ENCODE data around the gene ZBTB7C. TPM values are rescaled to one million over a fixed set of nuclear protein-coding genes. Genes with fewer than 3 reads are reported as not detected.
A peak's percentile ranks its signal among the peaks of the same experiment; 100 is the strongest.
"Not testable (repeated sequence)": the region's sequence is repeated elsewhere in the genome, so short reads cannot be mapped to it uniquely, and the experiment has no call there.

Gene ZBTB7C
- polyA plus RNA-seq, 4 donors, result 0.54 to 4.1 (median 1.5) TPM

GRCh38 chr18:48284011-48284410, 125.2 kb downstream of the ZBTB7C start:
- not testable (repeated sequence) for H3K27ac ChIP-seq (ENCODE audit: low read depth in 1 of 3, low read length in 2 of 3); H3K36me3 ChIP-seq (ENCODE audit: control insufficient read depth in 3 of 3, insufficient read depth in 2 of 3, low read depth in 1 of 3, low read length in 3 of 3); FAIRE-seq; H3K4me1 ChIP-seq (ENCODE audit: control insufficient read depth in 3 of 3, insufficient read depth in 2 of 3, low read depth in 1 of 3, low read length in 2 of 3); H3K27me3 ChIP-seq (ENCODE audit: control insufficient read depth in 3 of 3, insufficient read depth in 3 of 3, low read length in 3 of 3); H3K4me3 ChIP-seq (ENCODE audit: low read depth in 1 of 3, low read length in 3 of 3); DNase-seq; H3K9me3 ChIP-seq (ENCODE audit: control insufficient read depth in 2 of 2, insufficient read depth in 1 of 2, low read depth in 1 of 2, low read length in 1 of 2)
- WGBS, 3 donors, result 90 to 92% (median 91%) methylated on average over 5 of the region's 5 CpGs

GRCh38 chr18:48281460-48281859, 127.7 kb downstream of the ZBTB7C start:
- H3K36me3 ChIP-seq (ENCODE audit: control insufficient read depth in 3 of 3, insufficient read depth in 2 of 3, low read depth in 1 of 3, low read length in 3 of 3); H3K9me3 ChIP-seq (ENCODE audit: control insufficient read depth in 2 of 2, insufficient read depth in 1 of 2, low read depth in 1 of 2, low read length in 1 of 2); H3K27me3 ChIP-seq (ENCODE audit: control insufficient read depth in 3 of 3, insufficient read depth in 3 of 3, low read length in 3 of 3); H3K27ac ChIP-seq (ENCODE audit: low read depth in 1 of 3, low read length in 2 of 3); H3K4me1 ChIP-seq (ENCODE audit: control insufficient read depth in 3 of 3, insufficient read depth in 2 of 3, low read depth in 1 of 3, low read length in 2 of 3); DNase-seq; FAIRE-seq; H3K4me3 ChIP-seq (ENCODE audit: low read depth in 1 of 3, low read length in 3 of 3): not testable (repeated sequence)

GRCh38 chr18:48279312-48279711, 129.9 kb downstream of the ZBTB7C start:
- no peak overlapping the region for H3K4me3 ChIP-seq (ENCODE audit: low read depth in 1 of 3, low read length in 3 of 3)
- no peak overlapping the region for H3K27ac ChIP-seq (ENCODE audit: low read depth in 1 of 3, low read length in 2 of 3)
- no peak for FAIRE-seq
- 48 to 65% (median 55%) methylated on average over 2 of the region's 2 CpGs for WGBS, 3 donors
- no peak for DNase-seq
- no peaks in the 10 kb centered on the region for H3K9me3 ChIP-seq (ENCODE audit: control insufficient read depth in 2 of 2, insufficient read depth in 1 of 2, low read depth in 1 of 2, low read length in 1 of 2)
- no peaks in the 10 kb centered on the region for H3K27me3 ChIP-seq (ENCODE audit: control insufficient read depth in 3 of 3, insufficient read depth in 3 of 3, low read length in 3 of 3)
- no peaks in the 10 kb centered on the region for H3K4me1 ChIP-seq (ENCODE audit: control insufficient read depth in 3 of 3, insufficient read depth in 2 of 3, low read depth in 1 of 3, low read length in 2 of 3)
- H3K36me3 ChIP-seq (ENCODE audit: control insufficient read depth in 3 of 3, insufficient read depth in 2 of 3, low read depth in 1 of 3, low read length in 3 of 3), result no peaks in the 10 kb centered on the region

GRCh38 chr18:48278081-48278480, 131.1 kb downstream of the ZBTB7C start:
- DNase-seq (no peak), FAIRE-seq (no peak)
- no peaks in the 10 kb centered on the region for H3K4me1 ChIP-seq (ENCODE audit: control insufficient read depth in 3 of 3, insufficient read depth in 2 of 3, low read depth in 1 of 3, low read length in 2 of 3)
- no peak overlapping the region for H3K27ac ChIP-seq (ENCODE audit: low read depth in 1 of 3, low read length in 2 of 3)
- H3K9me3 ChIP-seq (ENCODE audit: control insufficient read depth in 2 of 2, insufficient read depth in 1 of 2, low read depth in 1 of 2, low read length in 1 of 2), result no peaks in the 10 kb centered on the region
- H3K36me3 ChIP-seq (ENCODE audit: control insufficient read depth in 3 of 3, insufficient read depth in 2 of 3, low read depth in 1 of 3, low read length in 3 of 3), result no peaks in the 10 kb centered on the region
- no peak overlapping the region for H3K4me3 ChIP-seq (ENCODE audit: low read depth in 1 of 3, low read length in 3 of 3)
- WGBS, 3 donors, result 86 to 88% (median 87%) methylated on average over 2 of the region's 2 CpGs
- no peaks in the 10 kb centered on the region for H3K27me3 ChIP-seq (ENCODE audit: control insufficient read depth in 3 of 3, insufficient read depth in 3 of 3, low read length in 3 of 3)

- no peak for DNase-seq
- peaks cover 0 to under 1% of the 10 kb centered on the region in 2 donors for H3K9me3 ChIP-seq (ENCODE audit: control insufficient read depth in 2 of 2, insufficient read depth in 1 of 2, low read depth in 1 of 2, low read length in 1 of 2)
- H3K27me3 ChIP-seq (ENCODE audit: control insufficient read depth in 3 of 3, insufficient read depth in 3 of 3, low read length in 3 of 3), result no peaks in the 10 kb centered on the region
- H3K4me1 ChIP-seq (ENCODE audit: control insufficient read depth in 3 of 3, insufficient read depth in 2 of 3, low read depth in 1 of 3, low read length in 2 of 3), result no peaks in the 10 kb centered on the region
- H3K36me3 ChIP-seq (ENCODE audit: control insufficient read depth in 3 of 3, insufficient read depth in 2 of 3, low read depth in 1 of 3, low read length in 3 of 3), result no peaks in the 10 kb centered on the region
- no peak overlapping the region for H3K4me3 ChIP-seq (ENCODE audit: low read depth in 1 of 3, low read length in 3 of 3)
- no peak for FAIRE-seq
- WGBS, 3 donors, result 46 to 67% (median 47%) methylated on average over 1 of the region's 1 CpG
- no peak overlapping the region for H3K27ac ChIP-seq (ENCODE audit: low read depth in 1 of 3, low read length in 2 of 3)
Observed at GRCh38 chr18:48274301-48274700, 134.9 kb downstream of the ZBTB7C start.

- peak in 1 of 2 donors; percentile 2 for DNase-seq
- Histone ChIP-seq H3K4me1 (ENCODE audit: control insufficient read depth in 3 of 3, insufficient read depth in 2 of 3, low read depth in 1 of 3, low read length in 2 of 3) (no peaks in the 10 kb centered on the region), H3K27me3 (ENCODE audit: control insufficient read depth in 3 of 3, insufficient read depth in 3 of 3, low read length in 3 of 3) (no peaks in the 10 kb centered on the region), H3K27ac (ENCODE audit: low read depth in 1 of 3, low read length in 2 of 3) (no peak overlapping the region), H3K4me3 (ENCODE audit: low read depth in 1 of 3, low read length in 3 of 3) (no peak overlapping the region), H3K36me3 (ENCODE audit: control insufficient read depth in 3 of 3, insufficient read depth in 2 of 3, low read depth in 1 of 3, low read length in 3 of 3) (no peaks in the 10 kb centered on the region), H3K9me3 (ENCODE audit: control insufficient read depth in 2 of 2, insufficient read depth in 1 of 2, low read depth in 1 of 2, low read length in 1 of 2) (peaks cover 0 to 8% of the 10 kb centered on the region in 2 donors)
- 11 to 73% (median 28%) methylated on average over 1 of the region's 1 CpG for WGBS, 3 donors
- FAIRE-seq, result no peak
Observed at GRCh38 chr18:48270929-48271328, 138.3 kb downstream of the ZBTB7C start.

- DNase-seq (no peak), FAIRE-seq (no peak)
- Histone ChIP-seq H3K4me3 (ENCODE audit: low read depth in 1 of 3, low read length in 3 of 3) (no peak overlapping the region), H3K4me1 (ENCODE audit: control insufficient read depth in 3 of 3, insufficient read depth in 2 of 3, low read depth in 1 of 3, low read length in 2 of 3) (no peaks in the 10 kb centered on the region), H3K9me3 (ENCODE audit: control insufficient read depth in 2 of 2, insufficient read depth in 1 of 2, low read depth in 1 of 2, low read length in 1 of 2) (peaks cover 0 to 8% of the 10 kb centered on the region in 2 donors), H3K27me3 (ENCODE audit: control insufficient read depth in 3 of 3, insufficient read depth in 3 of 3, low read length in 3 of 3) (no peaks in the 10 kb centered on the region), H3K36me3 (ENCODE audit: control insufficient read depth in 3 of 3, insufficient read depth in 2 of 3, low read depth in 1 of 3, low read length in 3 of 3) (no peaks in the 10 kb centered on the region), H3K27ac (ENCODE audit: low read depth in 1 of 3, low read length in 2 of 3) (no peak overlapping the region)
- WGBS, 3 donors, result 85 to 86% (median 85%) methylated on average over 4 of the region's 4 CpGs
Observed at GRCh38 chr18:48265328-48265727, 143.9 kb downstream of the ZBTB7C start.

- no peak overlapping the region for H3K27ac ChIP-seq (ENCODE audit: low read depth in 1 of 3, low read length in 2 of 3)
- no peak overlapping the region for H3K4me3 ChIP-seq (ENCODE audit: low read depth in 1 of 3, low read length in 3 of 3)
- no peaks in the 10 kb centered on the region for H3K4me1 ChIP-seq (ENCODE audit: control insufficient read depth in 3 of 3, insufficient read depth in 2 of 3, low read depth in 1 of 3, low read length in 2 of 3)
- H3K9me3 ChIP-seq (ENCODE audit: control insufficient read depth in 2 of 2, insufficient read depth in 1 of 2, low read depth in 1 of 2, low read length in 1 of 2), result peaks cover 0 to 6% of the 10 kb centered on the region in 2 donors
- WGBS, 3 donors, result 79 to 81% (median 79%) methylated on average over 11 of the region's 11 CpGs
- H3K27me3 ChIP-seq (ENCODE audit: control insufficient read depth in 3 of 3, insufficient read depth in 3 of 3, low read length in 3 of 3), result no peaks in the 10 kb centered on the region
- no peaks in the 10 kb centered on the region for H3K36me3 ChIP-seq (ENCODE audit: control insufficient read depth in 3 of 3, insufficient read depth in 2 of 3, low read depth in 1 of 3, low read length in 3 of 3)
- FAIRE-seq, result no peak
- DNase-seq, result no peak
Observed at GRCh38 chr18:48263914-48264902, 145.0 kb downstream of the ZBTB7C start.

Data from small intestine (tissue), 7 donors.